GM21526 (cell line): Measurements from ENCODE around the gene LRP1.

ENCODE experiments used
- ATAC-seq: cut with Tn5 transposase; IDR thresholded peaks from one replicate; pipeline ENCODE4 v1.9.1; 2021; ENCODE audit warnings: moderate library complexity; ENCODE audit not compliant: unreplicated experiment, low FRiP score

LRP1 gene

GRCh38 chr12:57204454-57204853 lies 76.2 kb downstream of the LRP1 start:
- no peak for ATAC-seq

GRCh38 chr12:57205186-57205585 lies 76.9 kb downstream of the LRP1 start:
- no peak for ATAC-seq

- ATAC-seq = no peak
Measured at GRCh38 chr12:57205931-57206330, 77.6 kb downstream of the LRP1 start.

GRCh38 chr12:57207731-57208630 lies 79.7 kb downstream of the LRP1 start:
- ATAC-seq = no peak

- no peak for ATAC-seq
Measured at GRCh38 chr12:57208631-57209282, 80.5 kb downstream of the LRP1 start.

- ATAC-seq = no peak
Measured at GRCh38 chr12:57209916-57210315, 81.6 kb downstream of the LRP1 start.

- no peak for ATAC-seq
Measured at GRCh38 chr12:57210461-57210860, 82.2 kb downstream of the LRP1 start.

- ATAC-seq = no peak
Measured at GRCh38 chr12:57210926-57211692, 82.8 kb downstream of the LRP1 start.

GRCh38 chr12:57211791-57212700 lies 83.8 kb downstream of the LRP1 start:
- no peak for ATAC-seq

- ATAC-seq = no peak
Measured at GRCh38 chr12:57212701-57213057, 84.4 kb downstream of the LRP1 start.

GRCh38 chr12:57213058-57213715 lies 84.9 kb downstream of the LRP1 start:
- ATAC-seq = no peak

- ATAC-seq = no peak
Measured at GRCh38 chr12:57213763-57214397, 85.6 kb downstream of the LRP1 start.

GRCh38 chr12:57214398-57214781 lies 86.1 kb downstream of the LRP1 start:
- no peak for ATAC-seq

GRCh38 chr12:57215065-57215464 lies 86.8 kb downstream of the LRP1 start:
- ATAC-seq = no peak

GRCh38 chr12:57215668-57216013 lies 87.4 kb downstream of the LRP1 start:
- no peak for ATAC-seq

- ATAC-seq = no peak
Measured at GRCh38 chr12:57216014-57216911, 88.0 kb downstream of the LRP1 start, which contains the start of gene NXPH4. TSS of gene NXPH4 (plus strand) at chr12:57216794. CDS start at chr12:57216970, 176 bp downstream.

- no peak for ATAC-seq
Measured at GRCh38 chr12:57216921-57217879, 88.9 kb downstream of the LRP1 start.
